Transverse colon (tissue), 4 donors: ENCODE measurements around the gene FOXK2. TPM values are rescaled to one million over a fixed set of nuclear protein-coding genes. Genes with fewer than 3 reads are reported as not detected.

Source experiments
- DNase-seq: peaks from one replicate; pipeline ENCODE4 v3.0.0-alpha.2; 2019
- H3K27ac ChIP-seq, 4 donors: fragments of 200-600 bp; sonication (generic); 2 replicates each; pipeline ENCODE4 v1.5.1; 2016 to 2018; ENCODE audit warnings: inconsistent platforms in 4 of 4
- H3K27me3 ChIP-seq: fragments of 200-600 bp; sonication (generic); 2 replicates; pipeline ENCODE4 v1.5.1; 2017; ENCODE audit warnings: inconsistent platforms
- H3K36me3 ChIP-seq, 4 donors: fragments of 200-600 bp; sonication (generic); 2 replicates each; pipeline ENCODE4 v1.5.1; 2017 to 2019; ENCODE audit warnings: inconsistent platforms in 4 of 4
- H3K4me1 ChIP-seq, 4 donors: fragments of 200-600 bp; sonication (generic); 2 replicates each; pipeline ENCODE4 v1.5.1; 2017 to 2020; ENCODE audit warnings: inconsistent platforms in 4 of 4
- H3K4me3 ChIP-seq, 4 donors: fragments of 200-600 bp; sonication (generic); 1 replicate in 1 of 4; 2 replicates in 3 of 4; pipeline versions ENCODE4 v1.5.1 to v1.6.1; 2017 to 2019; ENCODE audit warnings: inconsistent platforms in 4 of 4
- H3K9me3 ChIP-seq, 2 donors: fragments of 200-600 bp; sonication (generic); 2 replicates each; pipeline ENCODE4 v1.5.1; 2017 to 2019; ENCODE audit warnings: inconsistent platforms in 2 of 2
- CTCF ChIP-seq, 5 experiments: fragments of 200-600 bp in 3 of 5; fragments of 450-650 bp in 2 of 5; sonication (generic) in 3 of 5; IDR thresholded peaks; 1 replicate in 2 of 5; 2 replicates in 3 of 5; pipeline ENCODE4 v1.5.1; 2016 to 2017; ENCODE audit warnings: antibody characterized with exemption in 5 of 5, inconsistent platforms in 3 of 5, mild to moderate bottlenecking in 2 of 5, moderate library complexity in 1 of 5
- EP300 ChIP-seq: sonication (generic); formaldehyde crosslinking; IDR thresholded peaks from one replicate; pipeline ENCODE4 v1.6.1; 2017; ENCODE audit warnings: antibody characterized with exemption, low read depth
- POLR2A ChIP-seq: fragments of 450-650 bp; IDR thresholded peaks from one replicate; pipeline ENCODE4 v1.6.1; 2016; ENCODE audit warnings: antibody characterized with exemption, mild to moderate bottlenecking, moderate library complexity
- POLR2AphosphoS5 ChIP-seq, 3 donors: sonication (generic); formaldehyde crosslinking; IDR thresholded peaks; one replicate each; pipeline ENCODE4 v1.6.1; 2016; ENCODE audit warnings: antibody characterized with exemption in 3 of 3
- WGBS, 2 donors: methylation state at CpG; one replicate each; pipeline ENCODE4 v1.1.5; 2018; ENCODE audit warnings: low coverage in 1 of 2; 5-methylcytosine and 5-hydroxymethylcytosine counted together
- in situ Hi-C, 4 donors: fragments of 200-750 bp; cut with MboI; loops; one replicate each; pipeline versions ENCODE4 v1.15.0 to v1.15.1; 2017; ENCODE audit warnings: low sequenced_read_pairs in 3 of 4, low pct_ligation_motif_present in 1 of 4, low pct_unique_long_range_greater_than_20kb in 1 of 4
- intact Hi-C: fragments of 100-400 bp; cut with DNase I; formaldehyde crosslinking; loops from one replicate; pipeline ENCODE4 v1.15.1; 2023; ENCODE audit warnings: low total_unique reads
- total RNA-seq, 4 donors: library from RNA; depleted of rRNA; stranded (reverse); fragments of >200 nt; gene quantifications; one replicate each; pipeline ENCODE4 v1.1.0, GENCODE V29; 2016

FOXK2 gene
- total RNA-seq, 4 donors from 2014 or later = 41.2 to 216 (median 106) TPM

GRCh38 chr17:82517230-82517865 lies 2.2 kb upstream of the FOXK2 start:
- WGBS, 2 donors = 83 to 93% methylated on average over 7 to 10 of the region's 10 CpGs

DNA sequence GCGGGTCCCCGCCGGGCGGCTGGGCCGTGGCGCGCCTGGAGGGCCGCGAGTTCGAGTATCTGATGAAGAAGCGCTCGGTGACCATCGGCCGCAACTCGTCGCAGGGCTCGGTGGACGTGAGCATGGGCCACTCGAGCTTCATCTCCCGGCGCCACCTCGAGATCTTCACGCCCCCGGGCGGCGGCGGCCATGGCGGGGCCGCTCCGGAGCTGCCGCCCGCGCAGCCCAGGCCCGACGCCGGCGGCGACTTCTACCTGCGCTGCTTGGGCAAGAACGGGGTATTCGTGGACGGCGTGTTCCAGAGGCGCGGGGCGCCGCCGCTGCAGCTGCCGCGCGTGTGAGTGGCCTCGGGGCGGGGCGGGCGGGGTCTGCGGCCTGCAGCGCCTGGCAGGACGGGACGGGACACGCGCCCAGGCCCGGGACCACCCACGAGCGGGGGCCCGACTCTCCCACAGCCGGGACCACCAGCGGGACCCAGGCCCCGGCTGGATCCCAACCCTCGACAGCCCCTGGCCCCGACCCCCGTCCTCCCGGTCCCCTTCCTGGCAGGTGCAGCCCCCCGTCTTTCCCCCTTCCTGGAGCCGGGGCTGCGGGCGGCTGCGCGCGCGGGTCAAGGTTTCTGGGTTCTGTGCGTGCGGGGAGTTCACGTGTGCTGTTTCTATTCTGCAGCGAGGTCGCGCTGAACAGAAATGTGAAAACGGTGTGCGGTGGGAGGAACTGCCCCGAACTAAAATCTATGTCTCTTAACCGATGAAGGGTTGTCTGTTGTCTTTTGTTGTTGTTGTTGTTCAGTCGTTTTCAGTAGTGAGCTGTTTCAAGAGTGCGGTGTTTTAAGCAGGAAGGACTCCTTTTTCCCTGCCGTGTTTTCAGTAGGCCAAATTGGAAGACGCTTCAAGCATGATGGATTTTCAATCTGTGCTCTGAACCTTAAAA lies 705 bp downstream of the FOXK2 start:
- Histone ChIP-seq H3K4me1 (peaks cover 11 to 44% (median 28%) of the 10 kb centered on the region in 4 donors), H3K4me3 (peak overlapping the region; percentile 79 to 99 (median 90)), H3K27me3 (no peaks in the 10 kb centered on the region), H3K27ac (peak overlapping the region; percentile 91 to 95 (median 95)), H3K36me3 (no peaks in the 10 kb centered on the region), H3K9me3 (no peaks in the 10 kb centered on the region)
- intact Hi-C loops = no loop called here
- no peak for DNase-seq
- WGBS, 2 donors = 0 to 1% methylated on average over 3 to 84 of the region's 94 CpGs
- TF ChIP-seq POLR2AphosphoS5 (IDR thresholded peaks at IDR 0.05) (peak in 1 of 3 donors; percentile 12), EP300 (no peak), CTCF (IDR thresholded peaks at IDR 0.05) (no peak), POLR2A (no peak)
- in situ Hi-C loops = no loop called here

More at GRCh38 chr17:82517230-82517865, 2.2 kb upstream of the FOXK2 start:
- H3K27me3 ChIP-seq = no peaks in the 10 kb centered on the region
- H3K9me3 ChIP-seq = no peaks in the 10 kb centered on the region
- TF ChIP-seq POLR2AphosphoS5 (IDR thresholded peaks at IDR 0.05) (no peak), CTCF (IDR thresholded peaks at IDR 0.05) (no peak), POLR2A (no peak), EP300 (no peak)
- H3K27ac ChIP-seq = no peak overlapping the region
- in situ Hi-C loops = no loop called here
- peaks cover 2 to 25% (median 14%) of the 10 kb centered on the region in 4 donors for H3K4me1 ChIP-seq
- intact Hi-C loops = no loop called here
- H3K4me3 ChIP-seq = no peak overlapping the region
- no peaks in the 10 kb centered on the region for H3K36me3 ChIP-seq
- DNase-seq = no peak

DNA sequence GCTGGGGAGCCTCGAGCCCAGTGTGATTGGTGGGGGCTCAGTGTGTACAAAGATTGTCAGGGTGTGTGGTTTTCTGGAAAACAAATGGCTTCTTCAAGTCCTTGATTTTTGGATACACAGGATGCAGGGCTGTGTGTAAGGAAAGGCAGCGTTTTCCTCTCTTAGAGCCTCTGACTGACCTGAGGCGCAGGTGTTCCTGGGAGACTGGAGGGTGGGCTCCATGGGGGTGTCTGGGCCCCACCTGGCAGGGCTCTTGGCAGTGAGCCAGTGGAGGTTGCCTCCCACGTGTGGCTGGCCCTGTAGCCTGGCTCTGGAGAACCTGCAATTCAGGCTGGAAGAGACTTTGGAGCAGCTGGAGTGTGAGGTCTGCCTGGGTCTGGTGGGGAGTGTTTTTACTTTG lies 5.0 kb downstream of the FOXK2 start:
- Histone ChIP-seq H3K9me3 (no peaks in the 10 kb centered on the region), H3K27me3 (no peaks in the 10 kb centered on the region), H3K27ac (peak overlapping the region; percentile 17 to 79 (median 46)), H3K4me3 (no peak overlapping the region), H3K36me3 (no peaks in the 10 kb centered on the region), H3K4me1 (peaks cover 15 to 67% (median 45%) of the 10 kb centered on the region in 4 donors)
- intact Hi-C loops = no loop called here
- TF ChIP-seq POLR2AphosphoS5 (IDR thresholded peaks at IDR 0.05) = no peak
- no peak for TF ChIP-seq EP300
- TF ChIP-seq POLR2A = no peak
- TF ChIP-seq CTCF (IDR thresholded peaks at IDR 0.05) = no peak
- DNase-seq = no peak
- 24 to 31% methylated on average over 3 to 4 of the region's 4 CpGs for WGBS, 2 donors
- in situ Hi-C loops = no loop called here

GRCh38 chr17:82525712-82526111 lies 6.2 kb downstream of the FOXK2 start:
- peaks cover 15 to 69% (median 48%) of the 10 kb centered on the region in 4 donors for H3K4me1 ChIP-seq
- no peak overlapping the region for H3K4me3 ChIP-seq
- 44 to 47% methylated on average over 4 of the region's 4 CpGs for WGBS, 2 donors
- H3K27ac ChIP-seq = peak overlapping the region in 3 of 4 donors; percentile 43 to 79 (median 49)
- H3K36me3 ChIP-seq = no peaks in the 10 kb centered on the region
- no peak for DNase-seq
- intact Hi-C loops (no loop called here), in situ Hi-C loops (no loop called here)
- no peaks in the 10 kb centered on the region for H3K27me3 ChIP-seq
- no peak for TF ChIP-seq CTCF (IDR thresholded peaks at IDR 0.05)
- no peak for TF ChIP-seq EP300
- TF ChIP-seq POLR2AphosphoS5 (IDR thresholded peaks at IDR 0.05) = no peak
- no peak for TF ChIP-seq POLR2A
- H3K9me3 ChIP-seq = no peaks in the 10 kb centered on the region
